AG09309 (cell line): ENCODE data around the gene ADAMTS15.

Source experiments
- DNase-seq: peaks from one replicate; pipeline ENCODE4 v3.0.0-alpha.2; 2010; ENCODE audit warnings: low read depth
- H3K4me3 ChIP-seq: 2 replicates; pipeline ENCODE4 v1.5.1; 2011; ENCODE audit warnings: mild to moderate bottlenecking, low read depth, low read length, moderate library complexity; ENCODE audit not compliant: control insufficient read depth
- TF ChIP-seq, protein P1 (sequence below): IDR thresholded peaks from 2 replicates; pipeline ENCODE4 v1.5.1; 2011; ENCODE audit warnings: mild to moderate bottlenecking, low read depth, low read length, inconsistent platforms; ENCODE audit not compliant: insufficient read depth, control insufficient read depth; ENCODE audit errors: missing control alignments

Gene ADAMTS15

DNA sequence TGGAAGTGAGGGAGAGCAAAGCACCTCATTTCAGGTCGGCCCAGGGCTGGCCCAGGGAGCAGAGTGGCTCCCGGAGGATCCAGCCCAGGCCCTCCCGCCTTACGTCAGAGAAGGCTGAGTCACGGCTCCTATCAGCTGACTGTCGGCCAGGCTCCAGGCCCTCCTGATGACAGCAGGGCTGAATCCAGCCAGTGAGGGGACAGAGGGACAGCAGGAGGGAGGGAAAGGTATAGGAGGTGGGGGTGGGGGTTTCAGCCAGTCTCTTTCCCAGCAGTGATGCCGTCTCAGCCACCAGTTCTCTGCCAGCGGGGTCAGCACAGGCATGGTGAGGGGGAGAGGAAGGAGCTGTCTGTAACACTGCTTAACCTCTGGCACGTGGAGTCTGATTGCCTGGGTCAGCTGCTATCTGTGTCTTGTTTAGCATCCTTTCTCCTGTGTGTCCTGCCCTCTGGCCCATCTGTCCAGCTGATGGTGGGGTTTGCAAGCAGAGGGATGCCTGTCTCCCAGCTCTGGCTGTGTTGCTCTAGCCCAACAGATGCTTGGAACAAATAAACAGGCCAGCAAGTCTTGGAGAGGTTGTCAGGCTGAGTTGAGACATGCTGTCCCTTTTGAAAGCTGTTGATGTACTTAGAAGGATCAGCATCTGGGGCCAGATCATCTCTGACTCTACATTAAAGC lies 74.0 kb downstream of the ADAMTS15 start:
- peak; percentile 44 for DNase-seq
- TF ChIP-seq, protein P1, sequence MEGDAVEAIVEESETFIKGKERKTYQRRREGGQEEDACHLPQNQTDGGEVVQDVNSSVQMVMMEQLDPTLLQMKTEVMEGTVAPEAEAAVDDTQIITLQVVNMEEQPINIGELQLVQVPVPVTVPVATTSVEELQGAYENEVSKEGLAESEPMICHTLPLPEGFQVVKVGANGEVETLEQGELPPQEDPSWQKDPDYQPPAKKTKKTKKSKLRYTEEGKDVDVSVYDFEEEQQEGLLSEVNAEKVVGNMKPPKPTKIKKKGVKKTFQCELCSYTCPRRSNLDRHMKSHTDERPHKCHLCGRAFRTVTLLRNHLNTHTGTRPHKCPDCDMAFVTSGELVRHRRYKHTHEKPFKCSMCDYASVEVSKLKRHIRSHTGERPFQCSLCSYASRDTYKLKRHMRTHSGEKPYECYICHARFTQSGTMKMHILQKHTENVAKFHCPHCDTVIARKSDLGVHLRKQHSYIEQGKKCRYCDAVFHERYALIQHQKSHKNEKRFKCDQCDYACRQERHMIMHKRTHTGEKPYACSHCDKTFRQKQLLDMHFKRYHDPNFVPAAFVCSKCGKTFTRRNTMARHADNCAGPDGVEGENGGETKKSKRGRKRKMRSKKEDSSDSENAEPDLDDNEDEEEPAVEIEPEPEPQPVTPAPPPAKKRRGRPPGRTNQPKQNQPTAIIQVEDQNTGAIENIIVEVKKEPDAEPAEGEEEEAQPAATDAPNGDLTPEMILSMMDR = no peak
- H3K4me3 ChIP-seq = no peak overlapping the region

DNA sequence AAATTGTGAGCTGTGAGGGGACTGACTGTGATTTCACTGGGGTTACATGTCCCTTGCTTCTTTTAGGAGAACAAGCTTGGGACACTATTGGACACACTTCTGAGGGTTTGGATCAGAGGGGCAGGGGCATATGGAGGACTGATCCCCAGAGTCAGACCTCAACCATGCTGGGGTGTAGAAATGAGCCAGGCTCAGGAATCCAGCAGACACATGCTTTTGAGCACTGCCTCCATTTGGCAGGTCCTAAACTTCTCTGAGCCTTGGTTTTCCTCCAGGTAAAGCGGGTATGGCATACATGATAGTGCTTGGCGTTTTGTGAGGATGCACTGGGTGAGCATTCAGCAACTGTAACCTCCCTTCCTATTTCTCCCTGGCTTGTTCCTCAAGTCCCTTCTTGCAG lies 74.7 kb downstream of the ADAMTS15 start:
- no peak overlapping the region for H3K4me3 ChIP-seq
- TF ChIP-seq, protein P1 = no peak
- no peak for DNase-seq

DNA sequence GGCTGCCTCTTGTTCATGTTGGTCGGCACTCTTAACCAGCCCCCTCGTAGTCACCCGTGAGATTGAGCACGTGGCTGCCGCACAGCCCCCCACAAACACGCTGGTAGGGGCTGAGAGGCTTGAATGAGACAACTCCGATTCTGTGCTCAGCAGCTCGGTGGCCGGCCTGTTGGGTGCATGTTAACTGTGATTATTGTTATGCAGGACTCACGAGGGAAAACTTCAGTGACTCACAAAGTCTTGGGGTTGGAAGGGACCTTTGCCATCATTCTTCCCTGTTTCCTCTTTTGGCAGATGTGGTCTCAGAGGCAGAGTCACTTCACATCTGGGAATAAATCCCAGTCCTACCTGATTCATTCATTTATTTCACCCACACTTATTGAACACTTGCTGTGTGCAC lies 75.2 kb downstream of the ADAMTS15 start:
- DNase-seq = peak; percentile 61
- TF ChIP-seq, protein P1 = no peak
- H3K4me3 ChIP-seq = no peak overlapping the region

DNA sequence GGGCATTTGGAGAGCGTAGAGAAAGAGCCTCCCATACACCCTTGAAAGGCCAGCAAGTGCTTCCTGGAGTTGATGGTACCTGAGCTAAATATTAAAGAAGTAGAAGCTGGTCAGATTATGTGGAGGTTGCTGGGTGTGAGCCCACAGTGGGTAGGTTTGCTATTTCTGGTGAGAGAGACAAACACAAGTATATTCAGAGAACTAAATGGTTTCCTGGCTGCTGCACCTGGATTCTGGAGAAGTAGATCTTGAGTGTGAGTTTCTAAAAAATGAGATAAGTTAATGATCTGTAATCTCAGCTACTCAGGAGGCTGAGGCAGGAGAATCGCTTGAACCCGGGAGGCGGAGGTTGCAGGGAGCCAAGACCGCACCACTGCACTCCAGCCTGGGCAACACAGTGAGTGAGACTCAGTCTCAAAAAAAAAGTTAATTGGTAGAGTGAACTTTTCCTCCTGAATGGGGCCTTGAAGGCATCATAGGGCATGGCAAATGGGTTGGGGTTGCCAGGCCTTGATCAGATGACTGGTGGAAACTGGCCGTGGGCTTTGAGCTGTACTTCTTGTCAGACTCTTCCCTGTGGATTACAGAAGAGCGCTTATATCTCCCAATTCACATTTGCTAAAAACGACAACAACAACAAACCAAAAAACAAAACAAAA lies 75.8 kb downstream of the ADAMTS15 start:
- DNase-seq = no peak
- TF ChIP-seq, protein P1 = no peak
- no peak overlapping the region for H3K4me3 ChIP-seq

- TF ChIP-seq, protein P1 = no peak
- H3K4me3 ChIP-seq = no peak overlapping the region
- no peak for DNase-seq
Measured at GRCh38 chr11:130525307-130525706, 76.9 kb downstream of the ADAMTS15 start.
